A549 (cell line): Measurements from ENCODE around the gene AIF1L. TPM values are rescaled to one million over a fixed set of nuclear protein-coding genes. Genes with fewer than 3 reads are reported as not detected.

Source experiments
- ATAC-seq, 2 experiments: fragments of 200-7000 bp in 1 of 2; fragments of >200 bp in 1 of 2; cut with Nextera tagmentation in 1 of 2; cut with Tn5 transposase in 1 of 2; 3 replicates each; pipeline versions ENCODE4 v1.8.0 to v1.9.1; 2018 to 2020; ENCODE audit warnings: mild to moderate bottlenecking in 1 of 2, moderate library complexity in 1 of 2
- CTCF ChIA-PET: fragments of 300-600 bp; sonication (Branson Sonifier 250); formaldehyde crosslinking; extraction: SDS; loops from one replicate; lab custom pipeline; 2021; ENCODE audit warnings: antibody characterized with exemption, inconsistent platforms; lab: Yijun Ruan, JAX
- POLR2A ChIA-PET: fragments of 350-600 bp; formaldehyde crosslinking; extraction: SDS; loops from one replicate; lab custom pipeline; 2021; ENCODE audit warnings: antibody characterized with exemption, inconsistent platforms; lab: Yijun Ruan, JAX
- DNase-seq, 2 experiments: peaks; one replicate each; pipeline versions ENCODE4 v3.0.0 to v3.0.0-alpha.2; 2011 to 2016; ENCODE audit warnings: low read depth in 1 of 2, low spot score in 1 of 2
- FAIRE-seq: peaks from 2 replicates; lab custom pipeline; 2011; peaks lifted over from hg19 to GRCh38; lab: Jason Lieb, UNC
- H3K27ac ChIP-seq, 2 experiments: fragments of >200 bp; sonication (Bioruptor Twin); formaldehyde crosslinking; 3 replicates each; pipeline ENCODE4 v1.5.1; 2016 to 2017
- H3K4me1 ChIP-seq: fragments of >200 bp; sonication (Bioruptor Twin); formaldehyde crosslinking; 3 replicates; pipeline ENCODE4 v1.6.1; 2016
- H3K4me2 ChIP-seq: fragments of >200 bp; sonication (Bioruptor Twin); formaldehyde crosslinking; 3 replicates; pipeline ENCODE4 v1.6.1; 2016
- H3K4me3 ChIP-seq: fragments of >200 bp; sonication (Bioruptor Twin); formaldehyde crosslinking; 3 replicates; pipeline ENCODE4 v1.5.1; 2016
- H3K9me3 ChIP-seq: fragments of >200 bp; sonication (Bioruptor Twin); formaldehyde crosslinking; 3 replicates; pipeline ENCODE4 v1.6.1; 2016
- CBX2 ChIP-seq: fragments of 200-600 bp; sonication (generic); IDR thresholded peaks from 2 replicates; pipeline ENCODE4 v1.6.1; 2016; ENCODE audit warnings: low read depth, mild to moderate bottlenecking, borderline replicate concordance
- EP300 ChIP-seq, 2 experiments: fragments of >200 bp; sonication (Bioruptor Twin); formaldehyde crosslinking; IDR thresholded peaks; 2 replicates in 1 of 2; 3 replicates in 1 of 2; pipeline ENCODE4 v1.6.1; 2016 to 2017
- FOSB ChIP-seq: fragments of 250-450 bp; sonication (Bioruptor Pico); IDR thresholded peaks from 2 replicates; pipeline ENCODE4 v1.5.0; 2020; ENCODE audit warnings: mild to moderate bottlenecking, moderate library complexity
- GATA3 ChIP-seq: IDR thresholded peaks from 2 replicates; pipeline ENCODE4 v1.6.1; 2012; ENCODE audit warnings: borderline replicate concordance
- HOXA7 ChIP-seq: fragments of 250-450 bp; sonication (Bioruptor Pico); IDR thresholded peaks from 2 replicates; pipeline ENCODE4 v1.5.0; 2020; ENCODE audit warnings: mild to moderate bottlenecking, moderate library complexity
- JUN ChIP-seq, 2 experiments: fragments of >200 bp; sonication (Bioruptor Twin); formaldehyde crosslinking; IDR thresholded peaks; 2 replicates in 1 of 2; 3 replicates in 1 of 2; pipeline ENCODE4 v1.6.1; 2016 to 2017
- KDM1A ChIP-seq: fragments of 200-600 bp; sonication (generic); IDR thresholded peaks from 2 replicates; pipeline ENCODE4 v1.6.1; 2016; ENCODE audit warnings: low read depth, mild to moderate bottlenecking
- KDM5A ChIP-seq: fragments of 200-600 bp; sonication (generic); IDR thresholded peaks from 2 replicates; pipeline ENCODE4 v1.6.1; 2016; ENCODE audit warnings: antibody characterized with exemption, mild to moderate bottlenecking
- MAZ ChIP-seq: fragments of 150-350 bp; IDR thresholded peaks from 2 replicates; pipeline ENCODE4 v1.6.1; 2014; ENCODE audit warnings: antibody characterized with exemption, low read depth, low read length, borderline replicate concordance
- NR3C1 ChIP-seq: fragments of >200 bp; sonication (Bioruptor Twin); formaldehyde crosslinking; IDR thresholded peaks from 3 replicates; pipeline ENCODE4 v1.6.1; 2017
- PHF8 ChIP-seq: fragments of 200-600 bp; sonication (generic); IDR thresholded peaks from 2 replicates; pipeline ENCODE4 v1.6.1; 2016; ENCODE audit warnings: low read depth, mild to moderate bottlenecking, antibody characterized with exemption, moderate library complexity, borderline replicate concordance
- POLR2A ChIP-seq: IDR thresholded peaks from 2 replicates; pipeline ENCODE4 v1.6.1; 2012; ENCODE audit warnings: mild to moderate bottlenecking, low read length
- POLR2AphosphoS2 ChIP-seq: conservative IDR thresholded peaks from 2 replicates; pipeline ENCODE4 v1.6.1; 2012; ENCODE audit warnings: low read length, improper control_type of control experiment, inconsistent platforms
- RCOR1 ChIP-seq: fragments of 150-350 bp; IDR thresholded peaks from 2 replicates; pipeline ENCODE4 v1.6.1; 2014; ENCODE audit warnings: antibody characterized with exemption, low read length, low read depth
- SMC3 ChIP-seq: fragments of >200 bp; sonication (Bioruptor Twin); formaldehyde crosslinking; IDR thresholded peaks from 3 replicates; pipeline ENCODE4 v1.6.1; 2018; ENCODE audit warnings: inconsistent platforms
- TFCP2L1 ChIP-seq: fragments of 250-450 bp; sonication (Bioruptor Pico); IDR thresholded peaks from 2 replicates; pipeline ENCODE4 v1.5.0; 2021; ENCODE audit warnings: mild to moderate bottlenecking
- ZFP36 ChIP-seq: fragments of 450-650 bp; IDR thresholded peaks from 2 replicates; pipeline ENCODE4 v1.6.1; 2014; ENCODE audit warnings: borderline replicate concordance; ENCODE audit not compliant: partially characterized antibody
- WGBS: methylation state at CpG from one replicate; pipeline ENCODE4 v1.1.6; 2017; ENCODE audit errors: missing lambda C conversion rate; 5-methylcytosine and 5-hydroxymethylcytosine counted together
- polyA plus RNA-seq, 4 experiments: library from polyadenylated mRNA; depleted of rRNA in 3 of 4; stranded (reverse); fragments of >200 nt; fragmentation: RNase III in 1 of 4; extraction: RNeasy Plus Mini Kit Qiagen cat#74134 plus additional on column Dnase treatment in 1 of 4; gene quantifications; 2 replicates in 3 of 4; 3 replicates in 1 of 4; pipeline ENCODE4 v1.2.3, GENCODE V29; 2011 to 2017
- TF ChIP-seq, protein P1 (sequence below): fragments of 250-450 bp; sonication (Bioruptor Pico); IDR thresholded peaks from 2 replicates; pipeline ENCODE4 v1.5.0; 2020; ENCODE audit warnings: low read depth, mild to moderate bottlenecking, moderate library complexity
- TF ChIP-seq, protein P2 (sequence below): IDR thresholded peaks from 2 replicates; pipeline ENCODE4 v1.6.1; 2012
- TF ChIP-seq, protein P3 (sequence below): fragments of >200 bp; sonication (Bioruptor Twin); formaldehyde crosslinking; IDR thresholded peaks from 3 replicates; pipeline ENCODE4 v1.6.1; 2016
- TF ChIP-seq, protein P4 (sequence below): fragments of 150-350 bp; IDR thresholded peaks from 2 replicates; pipeline ENCODE4 v1.6.1; 2014; ENCODE audit warnings: low read depth, mild to moderate bottlenecking, low read length

AIF1L gene
- polyA plus RNA-seq, 2 of the 4 experiments (the other 2 are of a cell fraction), result 1.6 to 2.8 TPM

- ChIA-PET CTCF (interaction anchor here (1.4 to 1.9 kb wide), 2 partner anchors 197 to 210 kb away, joined by 3 to 5 read pairs; no protein-coding TSS in a partner anchor), POLR2A (no interaction called here)
- ATAC-seq (no peak), DNase-seq (no peak), FAIRE-seq (no peak)
- H3K4me1 ChIP-seq, result no peaks in the 10 kb centered on the region
- no peak overlapping the region for H3K4me3 ChIP-seq
- no peak overlapping the region for H3K4me2 ChIP-seq
- TF ChIP-seq KDM5A, result no peak
- no peak for TF ChIP-seq MAZ
- TF ChIP-seq KDM1A, result no peak
- TF ChIP-seq POLR2A, result no peak
- TF ChIP-seq, protein P1, sequence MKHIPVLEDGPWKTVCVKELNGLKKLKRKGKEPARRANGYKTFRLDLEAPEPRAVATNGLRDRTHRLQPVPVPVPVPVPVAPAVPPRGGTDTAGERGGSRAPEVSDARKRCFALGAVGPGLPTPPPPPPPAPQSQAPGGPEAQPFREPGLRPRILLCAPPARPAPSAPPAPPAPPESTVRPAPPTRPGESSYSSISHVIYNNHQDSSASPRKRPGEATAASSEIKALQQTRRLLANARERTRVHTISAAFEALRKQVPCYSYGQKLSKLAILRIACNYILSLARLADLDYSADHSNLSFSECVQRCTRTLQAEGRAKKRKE (CRISPR knock-in tag), result no peak
- TF ChIP-seq PHF8, result no peak
- no peaks in the 10 kb centered on the region for H3K9me3 ChIP-seq
- no peak overlapping the region for H3K27ac ChIP-seq
- WGBS, result 94% methylated on average over 4 of the region's 4 CpGs
These were observed 43.8 kb downstream of the AIF1L start for GRCh38 chr9:131140112-131140511.

DNA sequence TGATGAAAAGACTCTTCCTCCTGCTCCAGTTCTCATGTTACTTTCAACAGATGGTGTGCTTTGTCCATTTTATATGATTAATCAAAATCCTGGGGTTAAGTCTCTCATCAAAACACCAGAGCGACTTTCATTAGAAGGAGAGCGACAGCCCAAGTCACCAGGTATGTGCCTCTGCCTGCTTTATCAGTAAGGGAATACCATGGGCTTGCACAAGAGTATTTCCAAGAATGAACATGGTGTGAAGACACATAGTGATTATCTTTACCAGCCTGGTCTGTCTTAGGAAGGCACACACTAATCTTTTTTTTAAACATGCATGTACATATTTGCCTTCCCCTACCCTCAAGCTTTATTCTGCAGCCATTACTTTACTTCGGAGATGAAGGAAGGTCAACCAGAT, 44.2 kb downstream of the AIF1L start:
- TF ChIP-seq KDM1A (no peak), EP300 (IDR thresholded peaks at IDR 0.05) (no peak), ZFP36 (no peak), FOSB (no peak), PHF8 (no peak), RCOR1 (no peak), HOXA7 (CRISPR knock-in tag) (no peak), JUN (IDR thresholded peaks at IDR 0.05) (no peak), POLR2A (no peak), GATA3 (no peak), SMC3 (no peak), TFCP2L1 (CRISPR knock-in tag) (no peak)
- TF ChIP-seq, protein P2, sequence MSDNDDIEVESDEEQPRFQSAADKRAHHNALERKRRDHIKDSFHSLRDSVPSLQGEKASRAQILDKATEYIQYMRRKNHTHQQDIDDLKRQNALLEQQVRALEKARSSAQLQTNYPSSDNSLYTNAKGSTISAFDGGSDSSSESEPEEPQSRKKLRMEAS, result no peak
- TF ChIP-seq, protein P3, sequence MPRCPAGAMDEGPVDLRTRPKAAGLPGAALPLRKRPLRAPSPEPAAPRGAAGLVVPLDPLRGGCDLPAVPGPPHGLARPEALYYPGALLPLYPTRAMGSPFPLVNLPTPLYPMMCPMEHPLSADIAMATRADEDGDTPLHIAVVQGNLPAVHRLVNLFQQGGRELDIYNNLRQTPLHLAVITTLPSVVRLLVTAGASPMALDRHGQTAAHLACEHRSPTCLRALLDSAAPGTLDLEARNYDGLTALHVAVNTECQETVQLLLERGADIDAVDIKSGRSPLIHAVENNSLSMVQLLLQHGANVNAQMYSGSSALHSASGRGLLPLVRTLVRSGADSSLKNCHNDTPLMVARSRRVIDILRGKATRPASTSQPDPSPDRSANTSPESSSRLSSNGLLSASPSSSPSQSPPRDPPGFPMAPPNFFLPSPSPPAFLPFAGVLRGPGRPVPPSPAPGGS, result no peak
- TF ChIP-seq, protein P4, sequence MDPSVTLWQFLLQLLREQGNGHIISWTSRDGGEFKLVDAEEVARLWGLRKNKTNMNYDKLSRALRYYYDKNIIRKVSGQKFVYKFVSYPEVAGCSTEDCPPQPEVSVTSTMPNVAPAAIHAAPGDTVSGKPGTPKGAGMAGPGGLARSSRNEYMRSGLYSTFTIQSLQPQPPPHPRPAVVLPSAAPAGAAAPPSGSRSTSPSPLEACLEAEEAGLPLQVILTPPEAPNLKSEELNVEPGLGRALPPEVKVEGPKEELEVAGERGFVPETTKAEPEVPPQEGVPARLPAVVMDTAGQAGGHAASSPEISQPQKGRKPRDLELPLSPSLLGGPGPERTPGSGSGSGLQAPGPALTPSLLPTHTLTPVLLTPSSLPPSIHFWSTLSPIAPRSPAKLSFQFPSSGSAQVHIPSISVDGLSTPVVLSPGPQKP, result no peak
- WGBS, result 94% methylated on average over 3 of the region's 3 CpGs
- FAIRE-seq (no peak), DNase-seq (no peak), ATAC-seq (no peak)
- Histone ChIP-seq H3K27ac (no peak overlapping the region), H3K4me1 (no peaks in the 10 kb centered on the region), H3K4me3 (no peak overlapping the region), H3K9me3 (no peaks in the 10 kb centered on the region), H3K4me2 (no peak overlapping the region)
- ChIA-PET POLR2A (no interaction called here), CTCF (interaction anchor here (1.9 kb wide), 1 partner anchor 196 kb away, joined by 5 read pairs; no protein-coding TSS in a partner anchor)

DNA sequence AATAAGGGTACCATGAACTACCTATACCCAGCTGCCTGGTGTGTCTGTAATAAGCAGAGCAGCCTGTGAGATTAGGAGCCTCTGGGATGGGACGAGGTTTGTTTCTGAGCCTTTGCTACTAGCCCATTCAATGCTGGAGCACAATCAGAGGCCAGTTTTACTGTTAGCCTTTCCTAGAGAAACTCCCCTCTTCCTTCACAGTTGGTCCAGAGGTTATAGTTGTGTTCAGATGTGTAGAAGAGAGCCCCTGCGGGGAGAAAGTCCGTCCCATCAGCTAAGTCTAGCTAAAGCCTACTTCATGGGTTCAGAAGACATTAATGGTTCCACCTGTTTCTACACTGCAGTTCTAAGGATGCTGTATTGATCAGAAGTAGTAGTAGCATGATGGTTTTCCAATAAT, 45.8 kb downstream of the AIF1L start:
- TF ChIP-seq CBX2 (no peak), NR3C1 (no peak), MAZ (no peak), POLR2AphosphoS2 (no peak)
- TF ChIP-seq, all 56 proteins: peak for 0
- H3K4me2 ChIP-seq, result no peak overlapping the region
- no peak for DNase-seq
- CTCF ChIA-PET, result no interaction called here
- H3K9me3 ChIP-seq, result no peaks in the 10 kb centered on the region
- WGBS, result 91% methylated on average over 3 of the region's 3 CpGs
- no peak overlapping the region for H3K27ac ChIP-seq
- H3K4me3 ChIP-seq, result no peak overlapping the region
- H3K4me1 ChIP-seq, result no peaks in the 10 kb centered on the region
- FAIRE-seq, result no peak
- no peak; a peak in 1 of 6 replicates for ATAC-seq
- POLR2A ChIA-PET, result no interaction called here
